ENCODE data around the gene MYOM1. TPM values are rescaled to one million over a fixed set of nuclear protein-coding genes. Genes with fewer than 3 reads are reported as not detected.
"Not testable (repeated sequence)": the region's sequence is repeated elsewhere in the genome, so short reads cannot be mapped to it uniquely, and the experiment has no call there.

The MYOM1 gene
- total RNA-seq, 1 donor from 2014 or later = 1.6 TPM

GRCh38 chr18:3093624-3094337 lies 126.0 kb downstream of the MYOM1 start:
- intact Hi-C loops (cut with micrococcal nuclease) = loop anchor here (2.0 kb wide), 1 partner anchor 35 kb away; no protein-coding TSS in a partner anchor

- intact Hi-C loops (cut with micrococcal nuclease) = loop anchor here (2.0 kb wide), 1 partner anchor 36 kb away; no protein-coding TSS in a partner anchor
Measured at GRCh38 chr18:3092727-3093126, 127.0 kb downstream of the MYOM1 start.

GRCh38 chr18:3089579-3089978 lies 130.2 kb downstream of the MYOM1 start:
- intact Hi-C loops (cut with micrococcal nuclease) = no loop called here

- intact Hi-C loops (cut with micrococcal nuclease) = no loop called here
Measured at GRCh38 chr18:3088449-3088848, 131.3 kb downstream of the MYOM1 start.

- intact Hi-C loops (cut with micrococcal nuclease) = no loop called here
Measured at GRCh38 chr18:3086871-3087270, 132.9 kb downstream of the MYOM1 start.

- intact Hi-C loops (cut with micrococcal nuclease) = no loop called here
Measured at GRCh38 chr18:3085612-3086011, 134.2 kb downstream of the MYOM1 start.

- intact Hi-C loops (cut with micrococcal nuclease) = no loop called here
Measured at GRCh38 chr18:3084206-3084605, 135.6 kb downstream of the MYOM1 start.

- intact Hi-C loops (cut with micrococcal nuclease) = no loop called here
Measured at GRCh38 chr18:3083766-3084165, 136.0 kb downstream of the MYOM1 start.

- intact Hi-C loops (cut with micrococcal nuclease) = no loop called here
Measured at GRCh38 chr18:3081584-3081991, 138.2 kb downstream of the MYOM1 start.

- intact Hi-C loops (cut with micrococcal nuclease) = no loop called here
Measured at GRCh38 chr18:3079653-3080052, 140.1 kb downstream of the MYOM1 start.

- intact Hi-C loops (cut with micrococcal nuclease) = no loop called here
Measured at GRCh38 chr18:3075491-3075890, 144.3 kb downstream of the MYOM1 start.

- intact Hi-C loops (cut with micrococcal nuclease) = no loop called here
Measured at GRCh38 chr18:3074087-3074486, 145.7 kb downstream of the MYOM1 start.

GRCh38 chr18:3073353-3073752 lies 146.4 kb downstream of the MYOM1 start:
- intact Hi-C loops (cut with micrococcal nuclease) = not testable (repeated sequence)

GRCh38 chr18:3071676-3072075 lies 148.1 kb downstream of the MYOM1 start:
- intact Hi-C loops (cut with micrococcal nuclease) = no loop called here

GRCh38 chr18:3069671-3070433 lies 149.9 kb downstream of the MYOM1 start:
- intact Hi-C loops (cut with micrococcal nuclease) = no loop called here

- intact Hi-C loops (cut with micrococcal nuclease) = no loop called here
Measured at GRCh38 chr18:3067722-3068121, 152.0 kb downstream of the MYOM1 start.

GRCh38 chr18:3067165-3067661 lies 152.6 kb downstream of the MYOM1 start:
- intact Hi-C loops (cut with micrococcal nuclease) = no loop called here

- intact Hi-C loops (cut with micrococcal nuclease) = no loop called here
Measured at GRCh38 chr18:3066341-3067110, 153.2 kb downstream of the MYOM1 start.

GRCh38 chr18:3063766-3064165 lies 156.0 kb downstream of the MYOM1 start:
- intact Hi-C loops (cut with micrococcal nuclease) = loop anchor here (1.0 to 5.0 kb wide), 5 partner anchors 65 to 491 kb away; partner anchors contain the start of genes METTL4, MYL12B and NDC80

GRCh38 chr18:3062798-3063680 lies 156.7 kb downstream of the MYOM1 start:
- intact Hi-C loops (cut with micrococcal nuclease) = loop anchor here (1.0 to 5.0 kb wide), 6 partner anchors 66 to 491 kb away; partner anchors contain the start of genes METTL4, MYL12B and NDC80

Data from T-helper 1 cell treated with Interleukin-12 subunit alpha and Interleukin-12 subunit beta and Interleukin-4 antibody, amounts not matched to agents 30 ng/mL and 1 ng/mL, for 36 hours (primary cell).